ENCODE results near the gene FAM181B. TPM values are rescaled to one million over a fixed set of nuclear protein-coding genes. Genes with fewer than 3 reads are reported as not detected.

The FAM181B gene
- total RNA-seq, 3 donors from 2014 or later, result 0.16 to 0.33 (median 0.29) TPM

GRCh38 chr11:82775736-82776346 is 42.2 kb upstream of the FAM181B start:
- intact Hi-C loops (cut with DNase I; ENCODE audit: low total_unique reads), result no loop called here

GRCh38 chr11:82775218-82775617 is 41.6 kb upstream of the FAM181B start:
- intact Hi-C loops (cut with DNase I; ENCODE audit: low total_unique reads), result no loop called here
- TF ChIP-seq POLR2AphosphoS5 (IDR thresholded peaks at IDR 0.05) (no peak), POLR2A (IDR thresholded peaks at IDR 0.05) (no peak), CTCF (IDR thresholded peaks at IDR 0.05) (no peak)
- peaks cover 7 to 24% of the 10 kb centered on the region in 2 donors for H3K9me3 ChIP-seq

More at GRCh38 chr11:82775736-82776346, 42.2 kb upstream of the FAM181B start:
- Histone ChIP-seq H3K4me1 (no peaks in the 10 kb centered on the region), H3K4me3 (no peak overlapping the region), H3K27ac (no peak overlapping the region), H3K27me3 (no peaks in the 10 kb centered on the region), H3K36me3 (no peaks in the 10 kb centered on the region), H3K9me3 (peaks cover 7 to 24% of the 10 kb centered on the region in 2 donors)
- TF ChIP-seq CTCF (IDR thresholded peaks at IDR 0.05) (no peak), POLR2AphosphoS5 (IDR thresholded peaks at IDR 0.05) (no peak), POLR2A (IDR thresholded peaks at IDR 0.05) (no peak)
- no peak for DNase-seq (ENCODE audit: low spot score in 2 of 2)

DNA sequence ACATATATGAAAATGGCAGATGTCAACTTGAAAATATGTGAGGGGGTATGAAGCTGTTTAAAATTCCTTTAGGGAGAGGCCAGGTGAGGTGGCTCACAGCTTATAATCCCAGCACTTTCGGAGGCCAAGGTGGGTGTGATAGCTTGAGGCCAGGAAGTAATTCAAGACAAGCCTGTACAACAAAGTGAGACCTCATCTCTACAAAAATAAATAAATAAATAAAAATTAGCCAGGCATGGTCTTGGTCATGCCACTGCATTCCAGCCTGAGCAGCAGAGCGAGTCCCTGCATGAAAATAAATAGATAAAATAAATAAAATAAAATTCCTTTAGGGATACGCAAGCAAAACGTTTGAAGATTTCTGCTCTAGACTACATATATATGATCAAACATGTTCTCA is 38.1 kb upstream of the FAM181B start:
- no peak overlapping the region for H3K27ac ChIP-seq
- DNase-seq (ENCODE audit: low spot score in 2 of 2), result no peak
- H3K4me1 ChIP-seq, result no peaks in the 10 kb centered on the region
- H3K27me3 ChIP-seq, result no peaks in the 10 kb centered on the region
- no peak for TF ChIP-seq POLR2A (IDR thresholded peaks at IDR 0.05)
- TF ChIP-seq POLR2AphosphoS5 (IDR thresholded peaks at IDR 0.05), result no peak
- TF ChIP-seq CTCF (IDR thresholded peaks at IDR 0.05), result no peak
- H3K4me3 ChIP-seq, result no peak overlapping the region
- peaks cover 7 to 9% of the 10 kb centered on the region in 2 donors for H3K9me3 ChIP-seq
- intact Hi-C loops (cut with DNase I; ENCODE audit: low total_unique reads), result no loop called here
- H3K36me3 ChIP-seq, result no peaks in the 10 kb centered on the region

More at GRCh38 chr11:82775218-82775617, 41.6 kb upstream of the FAM181B start:
- no peak for DNase-seq (ENCODE audit: low spot score in 2 of 2)
- H3K4me1 ChIP-seq, result no peaks in the 10 kb centered on the region
- no peak overlapping the region for H3K27ac ChIP-seq
- no peak overlapping the region for H3K4me3 ChIP-seq
- H3K27me3 ChIP-seq, result no peaks in the 10 kb centered on the region
- no peaks in the 10 kb centered on the region for H3K36me3 ChIP-seq

GRCh38 chr11:82767123-82767522 is 33.5 kb upstream of the FAM181B start:
- intact Hi-C loops (cut with DNase I; ENCODE audit: low total_unique reads), result no loop called here
- no peak for TF ChIP-seq POLR2AphosphoS5 (IDR thresholded peaks at IDR 0.05)
- TF ChIP-seq CTCF (IDR thresholded peaks at IDR 0.05), result no peak
- TF ChIP-seq POLR2A (IDR thresholded peaks at IDR 0.05), result no peak
- DNase-seq (ENCODE audit: low spot score in 2 of 2), result no peak
- Histone ChIP-seq H3K4me3 (no peak overlapping the region), H3K9me3 (no peaks in the 10 kb centered on the region), H3K27me3 (no peaks in the 10 kb centered on the region), H3K4me1 (no peaks in the 10 kb centered on the region), H3K36me3 (no peaks in the 10 kb centered on the region), H3K27ac (no peak overlapping the region)

DNA sequence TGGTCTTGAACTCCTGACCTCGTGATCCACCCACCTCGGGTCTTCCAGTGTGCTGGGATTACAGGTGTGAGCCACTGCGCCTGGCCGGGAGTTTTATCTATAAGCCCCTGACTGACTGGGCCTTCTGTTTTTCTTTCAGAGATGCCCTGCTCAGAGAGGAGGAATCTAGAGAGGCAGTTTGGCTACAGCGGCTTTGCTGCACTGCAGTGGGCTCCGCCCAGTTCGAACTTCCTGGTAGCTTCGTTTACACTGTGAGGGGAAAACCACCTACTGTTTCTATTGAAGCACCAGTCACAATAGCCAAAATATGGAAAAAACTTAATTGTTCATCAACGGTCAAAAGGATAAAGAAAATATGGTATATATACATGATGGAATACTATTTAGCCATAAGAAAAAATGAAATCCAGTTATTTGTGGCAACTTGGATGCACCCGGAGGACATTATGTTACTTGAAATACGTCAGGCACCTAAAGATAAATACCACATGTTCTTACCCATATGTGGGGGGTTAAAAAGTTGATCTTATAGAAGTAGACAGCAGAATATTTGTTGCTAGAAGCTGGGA is 31.9 kb upstream of the FAM181B start:
- Histone ChIP-seq H3K27me3 (no peaks in the 10 kb centered on the region), H3K27ac (no peak overlapping the region), H3K9me3 (no peaks in the 10 kb centered on the region), H3K4me1 (no peaks in the 10 kb centered on the region), H3K36me3 (no peaks in the 10 kb centered on the region), H3K4me3 (no peak overlapping the region)
- intact Hi-C loops (cut with DNase I; ENCODE audit: low total_unique reads), result no loop called here
- DNase-seq (ENCODE audit: low spot score in 2 of 2), result no peak
- TF ChIP-seq POLR2AphosphoS5 (IDR thresholded peaks at IDR 0.05) (no peak), POLR2A (IDR thresholded peaks at IDR 0.05) (no peak), CTCF (IDR thresholded peaks at IDR 0.05) (no peak)

All from breast epithelium (tissue), 4 donors.